Neuron (in vitro differentiated cells): ENCODE data around the gene ZBTB37.
"Not testable (repeated sequence)": the region's sequence is repeated elsewhere in the genome, so short reads cannot be mapped to it uniquely, and the experiment has no call there.

Experiments used
- H2AFZ ChIP-seq: one replicate; pipeline ENCODE4 v1.6.1; 2013; ENCODE audit warnings: low read depth, mild to moderate bottlenecking, inconsistent platforms, low read length, moderate library complexity
- H3K27me3 ChIP-seq: one replicate; pipeline ENCODE4 v1.6.1; 2013; ENCODE audit warnings: low read length; ENCODE audit not compliant: insufficient read depth
- H3K36me3 ChIP-seq: one replicate; pipeline ENCODE4 v1.6.1; 2013; ENCODE audit warnings: low read length; ENCODE audit not compliant: insufficient read depth
- H3K4me1 ChIP-seq: one replicate; pipeline ENCODE4 v1.6.1; 2013; ENCODE audit warnings: low read length; ENCODE audit not compliant: insufficient read depth
- H3K4me3 ChIP-seq: 2 replicates; pipeline ENCODE4 v1.5.1; 2013; ENCODE audit warnings: mild to moderate bottlenecking, low read length, moderate library complexity
- H3K9me3 ChIP-seq: one replicate; pipeline ENCODE4 v1.6.1; 2013; ENCODE audit warnings: low read length

ZBTB37 gene

DNA sequence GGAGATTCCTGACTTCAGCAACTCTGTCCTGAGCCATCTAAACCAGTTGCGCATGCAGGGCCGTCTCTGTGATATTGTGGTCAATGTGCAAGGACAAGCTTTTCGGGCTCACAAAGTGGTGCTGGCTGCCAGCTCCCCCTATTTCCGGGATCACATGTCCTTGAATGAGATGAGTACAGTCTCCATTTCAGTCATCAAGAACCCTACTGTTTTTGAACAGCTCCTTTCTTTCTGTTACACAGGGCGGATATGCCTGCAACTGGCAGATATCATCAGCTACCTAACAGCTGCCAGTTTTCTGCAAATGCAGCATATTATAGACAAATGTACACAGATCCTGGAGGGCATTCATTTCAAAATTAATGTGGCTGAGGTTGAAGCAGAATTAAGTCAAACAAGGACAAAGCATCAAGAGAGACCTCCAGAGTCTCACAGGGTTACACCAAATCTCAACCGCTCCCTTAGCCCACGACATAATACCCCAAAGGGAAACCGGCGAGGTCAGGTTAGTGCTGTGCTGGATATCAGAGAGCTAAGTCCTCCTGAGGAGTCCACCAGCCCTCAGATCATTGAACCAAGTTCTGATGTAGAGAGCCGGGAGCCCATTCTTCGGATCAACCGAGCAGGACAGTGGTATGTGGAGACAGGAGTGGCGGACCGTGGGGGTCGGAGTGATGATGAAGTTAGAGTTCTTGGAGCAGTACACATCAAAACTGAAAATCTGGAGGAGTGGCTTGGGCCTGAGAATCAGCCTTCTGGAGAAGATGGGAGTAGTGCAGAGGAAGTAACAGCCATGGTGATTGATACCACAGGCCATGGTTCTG, 2.3 kb downstream of the ZBTB37 start:
- peaks cover 27% of the 10 kb centered on the region for H3K4me1 ChIP-seq
- H3K9me3 ChIP-seq: no peaks in the 10 kb centered on the region
- peaks cover 47% of the 10 kb centered on the region for H3K36me3 ChIP-seq
- H3K27me3 ChIP-seq: no peaks in the 10 kb centered on the region
- no peak overlapping the region for H2AFZ ChIP-seq
- H3K4me3 ChIP-seq: no peak overlapping the region

DNA sequence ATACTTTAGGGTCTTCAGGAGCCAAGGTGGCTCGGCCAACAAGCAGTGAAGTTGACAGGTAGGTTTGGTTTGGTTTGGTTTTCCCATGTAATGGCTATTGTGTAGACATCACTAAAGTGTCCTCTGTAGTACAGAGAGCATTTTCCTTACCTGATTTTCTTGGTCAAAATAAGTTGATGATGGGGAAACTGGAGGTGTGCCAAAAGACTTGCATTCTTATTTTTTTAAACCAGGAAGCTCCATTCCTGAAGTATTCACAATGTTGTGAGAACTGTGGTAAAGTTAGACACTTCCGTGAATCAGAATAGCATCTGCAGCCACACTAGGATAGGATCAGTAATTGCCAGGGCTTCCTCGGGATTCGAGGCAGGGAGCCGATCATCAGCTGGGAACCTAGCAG, 2.9 kb downstream of the ZBTB37 start:
- Histone ChIP-seq H2AFZ (no peak overlapping the region), H3K4me1 (peaks cover 21% of the 10 kb centered on the region), H3K9me3 (no peaks in the 10 kb centered on the region), H3K36me3 (peaks cover 47% of the 10 kb centered on the region), H3K27me3 (no peaks in the 10 kb centered on the region), H3K4me3 (no peak overlapping the region)

DNA sequence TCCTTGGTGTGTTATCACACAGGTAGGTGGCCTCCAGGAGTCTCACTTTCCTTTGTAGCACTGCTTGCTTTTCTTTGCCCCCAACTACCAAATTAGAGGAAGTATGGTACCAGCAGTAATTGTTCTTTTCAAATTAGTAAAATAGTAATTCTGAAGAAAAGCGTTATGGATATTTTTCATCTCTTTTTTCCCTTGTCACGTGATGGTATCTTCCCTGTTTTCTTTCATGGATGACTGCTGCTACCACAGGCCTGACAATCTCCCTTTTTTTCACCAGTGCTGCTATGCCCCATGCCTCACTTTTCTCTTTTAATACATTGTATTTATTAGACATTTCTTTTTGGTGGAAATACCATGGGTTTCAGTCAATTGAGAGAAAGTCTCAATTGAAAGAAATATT, 3.3 kb downstream of the ZBTB37 start:
- Histone ChIP-seq H3K27me3 (no peaks in the 10 kb centered on the region), H2AFZ (no peak overlapping the region), H3K4me3 (no peak overlapping the region), H3K4me1 (peaks cover 17% of the 10 kb centered on the region), H3K36me3 (peaks cover 46% of the 10 kb centered on the region), H3K9me3 (no peaks in the 10 kb centered on the region)

DNA sequence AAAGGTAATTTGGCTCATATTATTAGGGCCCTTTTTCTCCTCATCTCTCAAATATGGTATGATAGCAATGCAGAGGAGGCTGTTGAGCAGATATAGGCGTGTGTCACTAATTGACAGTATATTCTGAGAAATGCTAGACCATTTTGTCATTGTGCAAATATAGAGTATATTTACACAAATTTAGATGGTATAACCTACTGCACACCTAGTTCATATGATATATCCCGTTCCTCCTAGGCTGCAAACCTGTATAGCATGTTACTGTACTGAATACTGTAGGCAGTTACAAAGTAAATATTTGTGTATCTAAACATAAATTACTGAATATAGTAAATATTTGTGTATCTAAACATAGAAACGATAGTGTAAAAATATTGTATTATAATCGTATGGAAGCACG, 8.6 kb downstream of the ZBTB37 start:
- no peaks in the 10 kb centered on the region for H3K9me3 ChIP-seq
- H3K27me3 ChIP-seq: no peaks in the 10 kb centered on the region
- H3K36me3 ChIP-seq: peaks cover 55% of the 10 kb centered on the region
- H2AFZ ChIP-seq: no peak overlapping the region
- H3K4me1 ChIP-seq: peaks cover 2% of the 10 kb centered on the region
- no peak overlapping the region for H3K4me3 ChIP-seq

DNA sequence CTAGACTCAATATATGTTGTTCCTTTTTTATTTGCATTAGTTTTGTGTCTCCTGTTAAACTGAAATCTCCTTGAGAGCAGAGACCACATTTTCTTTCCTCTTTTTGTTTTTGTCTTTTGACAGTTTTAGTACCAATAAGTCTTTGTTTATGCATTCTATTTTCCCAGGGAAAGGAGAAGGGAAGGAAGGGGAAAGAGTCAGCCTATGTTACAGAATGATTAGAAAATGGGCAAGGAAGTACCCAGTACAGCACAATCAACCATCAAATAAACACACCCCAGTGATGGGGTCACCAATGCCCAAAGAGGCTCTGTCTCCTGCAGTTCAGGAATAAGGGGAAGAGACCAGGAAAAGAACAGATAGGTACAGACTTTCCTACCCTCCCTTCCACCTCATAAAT, 10.1 kb downstream of the ZBTB37 start:
- Histone ChIP-seq H3K9me3 (no peaks in the 10 kb centered on the region), H3K4me3 (no peak overlapping the region), H3K36me3 (peaks cover 58% of the 10 kb centered on the region), H3K4me1 (no peaks in the 10 kb centered on the region), H2AFZ (no peak overlapping the region), H3K27me3 (no peaks in the 10 kb centered on the region)

DNA sequence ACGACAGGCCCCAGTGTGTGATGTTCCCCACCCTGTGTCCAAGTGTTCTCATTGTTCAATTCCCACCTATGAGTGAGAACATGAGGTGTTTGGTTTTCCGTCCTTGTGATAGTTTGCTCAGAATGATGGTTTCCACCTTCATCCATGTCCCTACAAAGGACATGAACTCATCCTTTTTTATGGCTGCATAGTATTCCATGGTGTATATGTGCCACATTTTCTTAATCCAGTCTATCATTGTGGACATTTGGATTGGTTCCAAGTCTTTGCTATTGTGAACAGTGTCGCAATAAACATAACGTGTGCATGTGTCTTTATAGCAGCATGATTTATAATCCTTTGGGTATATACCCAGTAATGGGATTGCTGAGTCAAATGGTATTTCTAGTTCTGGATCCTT, 12.9 kb downstream of the ZBTB37 start:
- H3K36me3 ChIP-seq: peaks cover 44% of the 10 kb centered on the region
- H3K9me3 ChIP-seq, H3K27me3 ChIP-seq, H3K4me1 ChIP-seq, H3K4me3 ChIP-seq, H2AFZ ChIP-seq: not testable (repeated sequence)

DNA sequence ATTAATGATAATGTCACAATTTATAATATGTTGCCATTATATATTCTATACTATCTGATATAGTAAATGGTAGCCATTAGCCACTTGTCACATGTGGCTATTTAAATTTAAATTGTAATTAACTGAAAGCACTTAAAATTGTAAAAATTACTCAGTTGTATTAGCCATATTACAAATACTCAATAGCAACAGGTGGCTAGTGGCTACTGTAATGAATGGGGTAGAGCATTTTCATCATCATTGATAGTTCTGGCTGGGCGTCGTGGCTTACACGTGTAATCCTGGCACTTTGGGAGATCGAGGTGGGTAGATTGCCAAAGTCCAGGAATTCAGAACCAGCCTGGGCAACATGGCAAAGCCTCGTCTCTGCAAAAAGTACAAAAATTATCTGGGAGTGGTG, 16.5 kb downstream of the ZBTB37 start:
- H3K4me1 ChIP-seq: peaks cover 11% of the 10 kb centered on the region
- no peak overlapping the region for H2AFZ ChIP-seq
- no peaks in the 10 kb centered on the region for H3K9me3 ChIP-seq
- H3K36me3 ChIP-seq: peaks cover 35% of the 10 kb centered on the region
- no peaks in the 10 kb centered on the region for H3K27me3 ChIP-seq
- no peak overlapping the region for H3K4me3 ChIP-seq

DNA sequence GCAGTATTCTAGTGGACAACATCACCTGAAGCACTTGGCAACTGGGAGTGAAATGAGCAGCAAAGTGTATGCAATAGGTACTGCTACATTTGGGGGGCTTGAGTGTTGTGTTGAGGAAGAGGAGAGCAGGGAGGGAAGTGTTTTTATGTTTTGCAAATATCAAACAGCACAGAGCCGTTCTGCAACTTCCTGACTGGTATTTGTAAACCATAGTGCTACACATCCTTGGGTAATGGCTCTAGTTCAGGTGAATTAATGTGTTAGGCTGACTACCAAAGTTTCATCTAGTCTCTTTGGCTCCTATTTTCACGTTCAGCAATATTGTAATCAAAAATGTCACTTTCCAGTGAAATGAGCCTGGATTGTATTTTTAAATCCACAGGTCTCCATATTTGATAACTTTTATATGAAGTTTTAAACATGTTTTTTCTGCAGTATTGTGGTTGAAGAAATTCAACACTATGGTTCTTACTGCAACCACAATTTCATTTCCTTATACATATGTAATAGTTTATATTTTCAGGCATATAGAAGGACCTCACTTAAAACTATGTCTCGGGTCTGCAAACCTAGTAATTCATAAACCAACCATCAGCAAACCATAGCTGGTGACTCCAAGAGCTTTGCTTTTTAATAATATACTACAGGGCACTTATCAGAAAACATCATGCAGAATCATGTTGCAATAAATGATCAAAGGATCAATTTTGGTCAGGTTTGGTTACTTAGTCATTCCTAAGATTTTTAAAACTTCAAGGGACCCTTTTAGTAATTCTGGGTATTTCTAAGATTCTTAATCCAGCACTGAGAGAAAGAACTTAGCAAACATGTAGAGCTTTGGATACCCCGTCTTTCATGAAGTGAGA, 18.8 kb downstream of the ZBTB37 start:
- Histone ChIP-seq H3K36me3 (peaks cover 31% of the 10 kb centered on the region), H3K4me3 (no peak overlapping the region), H3K4me1 (peaks cover 11% of the 10 kb centered on the region), H3K9me3 (no peaks in the 10 kb centered on the region), H3K27me3 (no peaks in the 10 kb centered on the region), H2AFZ (no peak overlapping the region)

DNA sequence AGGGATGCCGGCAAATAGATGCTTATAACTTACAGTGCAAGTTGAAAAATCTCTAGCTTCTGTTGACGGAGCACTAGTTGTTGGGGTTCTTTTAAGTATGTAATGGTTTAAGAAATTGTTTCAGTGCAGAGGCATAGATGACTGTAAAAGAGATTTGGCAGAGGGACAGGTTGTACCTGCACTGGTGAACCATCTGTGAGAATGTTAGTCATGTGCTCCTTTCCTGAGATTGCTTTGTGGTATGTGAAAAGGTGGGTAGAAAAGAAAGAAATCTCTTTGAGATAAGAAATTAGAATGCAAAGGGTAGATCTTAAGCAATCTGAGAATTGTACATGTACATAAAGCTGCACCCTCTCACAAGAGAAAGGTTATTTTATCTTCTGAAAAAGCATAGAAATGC, 19.4 kb downstream of the ZBTB37 start:
- peaks cover 11% of the 10 kb centered on the region for H3K4me1 ChIP-seq
- peaks cover 31% of the 10 kb centered on the region for H3K36me3 ChIP-seq
- H3K9me3 ChIP-seq: no peaks in the 10 kb centered on the region
- H3K4me3 ChIP-seq: no peak overlapping the region
- no peak overlapping the region for H2AFZ ChIP-seq
- no peaks in the 10 kb centered on the region for H3K27me3 ChIP-seq

DNA sequence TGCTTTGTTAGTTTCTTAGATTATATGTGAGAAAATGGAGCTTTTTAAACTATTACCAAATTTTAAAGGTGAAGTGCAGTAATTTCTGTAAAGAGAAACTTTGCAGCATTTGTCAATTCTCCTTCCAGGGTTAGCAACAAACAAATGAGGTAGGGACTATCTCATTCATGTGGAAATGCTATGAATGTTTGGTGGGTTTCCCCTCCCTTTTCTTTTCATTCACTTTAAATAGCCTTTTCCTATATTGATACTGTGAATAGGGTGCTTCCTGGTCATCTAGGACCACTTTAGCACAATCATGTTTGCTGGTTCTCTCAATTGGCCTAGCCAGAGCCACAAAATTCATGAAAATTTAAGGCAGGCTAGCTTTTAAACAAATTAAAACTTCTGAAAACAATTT, 20.6 kb downstream of the ZBTB37 start:
- no peak overlapping the region for H3K4me3 ChIP-seq
- no peak overlapping the region for H2AFZ ChIP-seq
- H3K36me3 ChIP-seq: peaks cover 35% of the 10 kb centered on the region
- H3K4me1 ChIP-seq: peaks cover 11% of the 10 kb centered on the region
- H3K9me3 ChIP-seq: no peaks in the 10 kb centered on the region
- H3K27me3 ChIP-seq: no peaks in the 10 kb centered on the region

DNA sequence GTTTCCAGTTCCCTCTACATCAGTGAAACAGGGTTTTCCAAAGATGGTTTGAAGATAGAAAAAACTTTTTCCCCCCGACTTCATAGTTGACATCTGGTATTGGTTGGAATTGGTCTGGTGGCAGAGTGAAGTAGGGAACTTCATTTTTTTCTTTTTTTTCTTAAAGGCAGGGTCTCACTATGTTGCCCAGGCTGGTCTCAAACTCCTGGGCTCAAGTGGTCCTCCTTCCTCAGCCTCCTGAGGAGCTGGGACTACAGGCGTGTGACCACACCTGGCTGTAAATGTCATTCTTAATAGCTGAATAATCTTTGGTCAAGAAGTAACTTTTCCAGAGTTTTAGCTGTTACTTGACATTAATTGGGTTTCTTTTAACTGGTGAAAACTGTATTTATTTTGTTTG, 21.7 kb downstream of the ZBTB37 start:
- no peak overlapping the region for H2AFZ ChIP-seq
- H3K4me1 ChIP-seq: peaks cover 11% of the 10 kb centered on the region
- H3K4me3 ChIP-seq: no peak overlapping the region
- H3K9me3 ChIP-seq: no peaks in the 10 kb centered on the region
- H3K36me3 ChIP-seq: peaks cover 36% of the 10 kb centered on the region
- no peaks in the 10 kb centered on the region for H3K27me3 ChIP-seq

DNA sequence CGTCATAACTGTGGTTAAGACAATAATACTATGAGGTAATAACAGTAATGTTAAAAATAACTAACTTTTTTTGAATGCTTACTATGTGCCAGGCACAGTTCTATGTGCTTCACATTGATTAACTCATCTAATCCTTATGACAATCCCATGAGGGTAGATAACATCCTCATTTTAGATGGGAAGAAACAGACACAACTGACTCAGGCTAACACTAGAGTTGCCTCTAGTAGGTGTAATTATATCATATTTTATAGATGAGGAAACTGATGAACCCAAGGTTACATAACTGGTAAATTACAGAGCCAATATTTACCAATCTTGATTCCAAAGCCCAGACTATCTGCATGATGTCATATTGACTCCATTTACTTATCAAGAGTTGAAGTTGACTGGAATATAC, 25.4 kb downstream of the ZBTB37 start:
- no peak overlapping the region for H2AFZ ChIP-seq
- H3K4me1 ChIP-seq: peaks cover 6% of the 10 kb centered on the region
- no peaks in the 10 kb centered on the region for H3K27me3 ChIP-seq
- H3K36me3 ChIP-seq: peaks cover 17% of the 10 kb centered on the region
- no peaks in the 10 kb centered on the region for H3K9me3 ChIP-seq
- no peak overlapping the region for H3K4me3 ChIP-seq

DNA sequence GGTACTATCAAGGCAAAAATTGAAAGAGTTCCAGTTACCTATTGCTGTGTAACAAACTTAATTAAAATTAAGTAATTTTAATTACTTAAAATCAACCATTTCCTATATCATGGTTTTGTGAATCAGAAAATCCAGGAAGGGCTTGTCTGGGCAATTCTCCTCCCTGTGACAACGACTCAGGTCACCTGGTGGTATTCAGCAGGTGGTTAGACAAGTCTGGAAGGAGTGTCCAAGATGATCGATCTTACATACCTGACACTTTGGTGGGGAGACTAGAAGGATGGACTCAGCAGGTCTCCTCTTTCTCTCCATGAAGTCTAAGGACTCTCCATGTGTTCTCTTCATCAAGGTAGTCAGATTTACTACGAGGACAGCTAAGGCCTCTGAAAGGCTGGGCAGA, 26.0 kb downstream of the ZBTB37 start:
- Histone ChIP-seq H3K4me3 (no peak overlapping the region), H3K27me3 (no peaks in the 10 kb centered on the region), H2AFZ (no peak overlapping the region), H3K4me1 (no peaks in the 10 kb centered on the region), H3K36me3 (peaks cover 15% of the 10 kb centered on the region), H3K9me3 (no peaks in the 10 kb centered on the region)
